ENCODE results near the gene KDM3B.
A peak's percentile ranks its signal among the peaks of the same experiment; 100 is the strongest.
"Not testable (repeated sequence)": the region's sequence is repeated elsewhere in the genome, so short reads cannot be mapped to it uniquely, and the experiment has no call there.

KDM3B gene

GRCh38 chr5:138469540-138470321 is 117.2 kb downstream of the KDM3B start:
- DNase-seq, result no peak

DNA sequence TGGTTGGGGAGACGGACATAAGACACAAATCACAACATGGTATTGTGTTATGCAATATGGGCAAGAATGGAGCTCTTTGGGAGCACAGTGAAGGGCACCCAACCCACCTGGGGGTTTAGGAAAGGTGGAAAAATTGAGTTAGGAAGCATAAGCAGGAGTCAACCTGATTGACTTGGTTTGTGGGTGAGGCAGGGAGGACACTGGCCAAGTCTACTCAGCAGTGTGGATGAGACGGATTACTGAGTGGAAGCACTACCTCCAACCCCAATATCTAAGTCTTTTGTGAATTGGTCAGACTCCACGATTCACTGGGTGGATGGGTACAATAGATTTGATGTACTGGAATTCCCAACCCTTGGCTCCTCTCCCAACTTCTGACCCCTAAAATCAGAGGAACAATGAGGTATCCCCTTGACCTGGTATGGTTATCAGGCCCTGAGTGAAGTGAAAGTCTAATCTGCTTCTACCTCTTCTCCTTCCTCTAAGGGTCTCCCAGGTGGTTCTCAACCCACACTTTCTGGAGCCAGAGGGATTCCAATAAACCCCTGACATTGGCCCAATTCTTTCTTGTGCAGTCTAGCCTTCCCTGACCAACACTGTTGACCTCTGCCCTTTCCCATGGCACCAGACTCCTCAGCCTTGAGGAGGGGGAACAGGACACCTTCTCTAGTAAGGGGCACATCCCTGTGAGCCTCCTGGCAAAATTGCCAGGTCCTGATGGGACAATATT is 118.0 kb downstream of the KDM3B start:
- no peak for DNase-seq

DNA sequence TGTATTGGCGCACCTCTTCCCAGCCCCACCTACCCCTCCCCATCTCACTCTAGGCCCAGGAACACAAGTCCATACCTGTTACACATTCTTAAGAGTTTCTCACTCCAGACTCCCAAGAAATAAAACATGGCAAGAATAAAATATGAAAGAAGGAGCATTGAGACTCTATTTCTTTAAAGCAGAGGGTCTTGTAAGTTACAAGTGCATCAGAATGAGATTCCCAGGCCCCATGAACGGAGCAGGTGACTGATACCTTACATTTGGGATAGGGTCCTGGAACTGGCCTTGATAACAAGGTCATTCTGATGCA is 118.5 kb downstream of the KDM3B start:
- no peak for DNase-seq

GRCh38 chr5:138472353-138472752 is 119.9 kb downstream of the KDM3B start:
- DNase-seq, result no peak

DNA sequence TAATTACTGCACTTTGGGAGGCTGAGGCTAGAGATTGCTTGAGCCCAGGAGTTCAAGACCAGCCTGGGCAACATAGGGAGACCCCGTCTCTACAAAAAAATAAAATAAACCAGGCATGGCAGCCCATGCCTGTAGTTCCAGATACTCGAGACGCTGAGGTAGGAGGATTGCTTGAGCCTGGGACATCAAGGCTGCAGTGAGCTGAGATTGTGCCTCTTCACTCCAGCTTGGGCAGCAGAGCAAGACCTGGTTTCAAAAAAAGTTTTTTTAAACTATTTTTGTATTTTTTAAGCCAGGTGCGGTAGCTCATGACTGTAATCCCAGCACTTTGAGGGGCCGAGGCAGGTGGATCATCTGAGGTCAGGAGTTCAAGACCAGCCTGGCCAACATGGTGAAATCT is 120.7 kb downstream of the KDM3B start:
- DNase-seq, result not testable (repeated sequence)

DNA sequence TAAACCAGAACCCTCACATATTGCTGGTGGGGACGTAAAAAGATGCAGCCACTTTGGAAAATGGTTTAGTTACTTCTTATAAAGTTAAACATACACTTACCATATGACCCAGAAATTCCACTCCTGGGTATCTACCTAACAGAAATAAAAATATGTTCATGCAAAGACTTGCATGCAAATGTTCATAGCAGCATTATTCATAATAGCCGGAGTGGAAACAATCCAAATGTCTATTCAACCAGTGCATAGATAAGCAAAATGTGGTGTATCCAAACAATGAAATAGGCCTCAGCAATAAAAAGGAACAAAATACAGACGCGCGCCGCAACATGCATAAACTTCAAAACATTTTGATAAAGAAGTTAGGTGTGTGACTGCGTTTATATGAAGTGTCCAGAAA is 124.4 kb downstream of the KDM3B start:
- DNase-seq, result peak; percentile 74

DNA sequence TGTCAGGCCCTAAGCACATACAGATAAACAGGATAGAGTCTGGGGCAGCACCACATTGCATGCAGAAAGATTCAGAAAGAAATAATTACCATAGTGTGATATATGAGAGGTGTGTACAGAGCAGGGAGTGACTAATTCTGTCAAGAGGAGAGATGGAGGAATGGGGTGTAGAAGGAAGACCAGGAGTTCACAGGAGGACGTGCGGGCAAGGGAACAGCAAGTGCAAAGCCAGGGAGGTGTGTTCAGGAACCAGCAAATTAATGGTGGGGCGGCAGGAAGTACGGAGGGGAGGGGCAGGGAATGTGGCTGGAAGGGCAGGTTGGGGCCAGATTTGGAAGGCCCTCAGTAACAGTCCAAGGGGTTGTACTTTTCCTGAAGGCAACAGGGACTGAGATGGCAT is 130.2 kb downstream of the KDM3B start:
- no peak for DNase-seq
